T-cell (primary cell): ENCODE measurements around the gene MS4A10. TPM values are rescaled to one million over a fixed set of nuclear protein-coding genes. Genes with fewer than 3 reads are reported as not detected.

Experiments used
- ATAC-seq, 4 experiments: fragments of 200-7000 bp in 3 of 4; fragments of 150-1000 bp in 1 of 4; cut with Tn5 transposase; replicated peaks in 1 of 4; 1 replicate in 3 of 4; 2 replicates in 1 of 4; pipeline ENCODE4 v1.10.0; 2021; ENCODE audit warnings: moderate library complexity in 3 of 4, mild to moderate bottlenecking in 2 of 4, moderate number of reproducible peaks in 1 of 4
- CTCF ChIA-PET, 2 donors: fragments of 300-600 bp; sonication (Branson Sonifier 250); formaldehyde crosslinking; loops; one replicate each; lab custom pipeline; 2022; ENCODE audit warnings: antibody characterized with exemption in 2 of 2; lab: Charles Lee
- POLR2A ChIA-PET, 2 donors: fragments of 300-600 bp; sonication (Branson Sonifier 250); formaldehyde crosslinking; loops; one replicate each; lab custom pipeline; 2022; ENCODE audit warnings: antibody characterized with exemption in 2 of 2; lab: Charles Lee
- DNase-seq, 35 experiments: peaks; one replicate each; pipeline versions ENCODE4 v3.0.0 to v3.0.0-alpha.2; 2013 to 2023
- H3K27ac ChIP-seq: one replicate; pipeline ENCODE4 v1.5.1; 2013; ENCODE audit warnings: low read length
- H3K27me3 ChIP-seq, 2 experiments: replicated peaks in 1 of 2; 1 replicate in 1 of 2; 2 replicates in 1 of 2; pipeline versions ENCODE4 v1.6.1 to v1.7.0; 2013; ENCODE audit warnings: low read length in 1 of 2, mixed read lengths in 1 of 2; ENCODE audit not compliant: control insufficient read depth in 2 of 2, insufficient read depth in 2 of 2; ENCODE audit errors: extremely low read depth in 1 of 2
- H3K36me3 ChIP-seq, 2 donors: 1 replicate in 1 of 2; 2 replicates in 1 of 2; pipeline versions ENCODE4 v1.6.1 to v1.7.0; 2013; ENCODE audit warnings: low read length in 1 of 2; ENCODE audit not compliant: control insufficient read depth in 2 of 2, insufficient read depth in 1 of 2; ENCODE audit errors: extremely low read depth in 1 of 2
- H3K4me1 ChIP-seq, 2 experiments: 1 replicate in 1 of 2; 2 replicates in 1 of 2; pipeline versions ENCODE4 v1.6.1 to v1.7.0; 2013; ENCODE audit warnings: low read length in 2 of 2, mixed read lengths in 1 of 2; ENCODE audit not compliant: insufficient read depth in 2 of 2, control insufficient read depth in 1 of 2; ENCODE audit errors: extremely low read depth in 1 of 2
- H3K4me3 ChIP-seq, 2 donors: 1 replicate in 1 of 2; 2 replicates in 1 of 2; pipeline versions ENCODE4 v1.5.1 to v1.7.0; 2013; ENCODE audit warnings: mild to moderate bottlenecking in 2 of 2, low read length in 1 of 2, moderate library complexity in 1 of 2; ENCODE audit not compliant: control insufficient read depth in 1 of 2; ENCODE audit errors: extremely low read depth in 1 of 2
- H3K9me3 ChIP-seq: 2 replicates; pipeline ENCODE4 v1.7.0; 2013
- H3K27ac Mint-ChIP-seq, 2 donors: one replicate each; pipeline ENCODE4 v1.8.0; 2020 to 2021; ENCODE audit warnings: mild to moderate bottlenecking in 2 of 2, mixed read lengths in 2 of 2
- H3K27me3 Mint-ChIP-seq, 2 donors: one replicate each; pipeline ENCODE4 v1.8.0; 2021 to 2022; ENCODE audit warnings: mixed read lengths in 2 of 2
- H3K36me3 Mint-ChIP-seq: one replicate; pipeline ENCODE4 v1.8.0; 2021; ENCODE audit warnings: mixed read lengths
- H3K4me1 Mint-ChIP-seq, 3 donors: one replicate each; pipeline ENCODE4 v1.8.0; 2020 to 2022; ENCODE audit warnings: mixed read lengths in 3 of 3, mild to moderate bottlenecking in 1 of 3
- H3K4me3 Mint-ChIP-seq, 3 donors: one replicate each; pipeline ENCODE4 v1.8.0; 2020 to 2022; ENCODE audit warnings: mild to moderate bottlenecking in 3 of 3, mixed read lengths in 3 of 3, moderate library complexity in 3 of 3
- H3K9me3 Mint-ChIP-seq, 3 donors: one replicate each; pipeline ENCODE4 v1.8.0; 2020 to 2022; ENCODE audit warnings: mixed read lengths in 3 of 3
- WGBS: methylation state at CpG from one replicate; pipeline ENCODE4 v1.1.5; 2013; ENCODE audit warnings: missing lambda C conversion rate; ENCODE audit not compliant: insufficient coverage; 5-methylcytosine and 5-hydroxymethylcytosine counted together
- total RNA-seq, 35 experiments: library from RNA in 6 of 35; stranded (reverse) in 6 of 35; fragments of 120-200 nt in 1 of 35; gene quantifications; one replicate each; pipeline versions ENCODE4 v1.2.1 to v1.2.4 and lab custom pipeline; 2013 to 2026

Gene MS4A10
- total RNA-seq, 5 donors from 2014 or later (not counting 1 experiment from before 2014, with no cell fraction given) = not detected

GRCh38 chr11:60762851-60763691 lies 22.1 kb upstream of the MS4A10 start:
- H3K4me1 Mint-ChIP-seq = no peaks in the 10 kb centered on the region
- Histone ChIP-seq H3K36me3 (no peaks in the 10 kb centered on the region), H3K9me3 (no peaks in the 10 kb centered on the region), H3K4me1 (no peaks in the 10 kb centered on the region), H3K27ac (no peak overlapping the region), H3K27me3 (peaks cover 0 to 35% of the 10 kb centered on the region in 2 experiments), H3K4me3 (no peak overlapping the region)
- H3K9me3 Mint-ChIP-seq = no peaks in the 10 kb centered on the region
- no peak overlapping the region for H3K4me3 Mint-ChIP-seq
- DNase-seq = no peak
- H3K27me3 Mint-ChIP-seq = peaks cover 52 to 67% of the 10 kb centered on the region in 2 donors
- WGBS = 69% methylated on average over 5 of the region's 11 CpGs
- no peak for ATAC-seq
- POLR2A ChIA-PET = no interaction called here
- no peak overlapping the region for H3K27ac Mint-ChIP-seq
- no peaks in the 10 kb centered on the region for H3K36me3 Mint-ChIP-seq
- CTCF ChIA-PET = no interaction called here

- no peaks in the 10 kb centered on the region for H3K9me3 ChIP-seq
- Mint-ChIP-seq H3K27ac (no peak overlapping the region), H3K36me3 (no peaks in the 10 kb centered on the region), H3K4me1 (no peaks in the 10 kb centered on the region), H3K4me3 (no peak overlapping the region), H3K27me3 (peaks cover 47 to 67% of the 10 kb centered on the region in 2 donors), H3K9me3 (no peaks in the 10 kb centered on the region)
- no peaks in the 10 kb centered on the region for H3K4me1 ChIP-seq
- peaks cover 0 to 42% of the 10 kb centered on the region in 2 experiments for H3K27me3 ChIP-seq
- no peak overlapping the region for H3K27ac ChIP-seq
- CTCF ChIA-PET = no interaction called here
- H3K4me3 ChIP-seq = no peak overlapping the region
- ATAC-seq (no peak), DNase-seq (no peak)
- 89% methylated on average over 9 of the region's 11 CpGs for WGBS
- no peaks in the 10 kb centered on the region for H3K36me3 ChIP-seq
- POLR2A ChIA-PET = no interaction called here
Observed at GRCh38 chr11:60763692-60764369, 21.3 kb upstream of the MS4A10 start.

GRCh38 chr11:60764879-60765278 lies 20.3 kb upstream of the MS4A10 start:
- CTCF ChIA-PET = interaction anchor here in 1 of 2 donors (1.0 kb wide), 1 partner anchor 11 kb away, joined by 3 read pairs; no protein-coding TSS in a partner anchor
- Mint-ChIP-seq H3K27ac (no peak overlapping the region), H3K4me1 (no peaks in the 10 kb centered on the region), H3K27me3 (peaks cover 37 to 59% of the 10 kb centered on the region in 2 donors), H3K4me3 (no peak overlapping the region), H3K36me3 (no peaks in the 10 kb centered on the region), H3K9me3 (no peaks in the 10 kb centered on the region)
- no CpG with 5 or more reads among the region's 1 CpG for WGBS
- Histone ChIP-seq H3K27ac (no peak overlapping the region), H3K4me1 (no peaks in the 10 kb centered on the region), H3K4me3 (no peak overlapping the region), H3K27me3 (peaks cover 0 to 43% of the 10 kb centered on the region in 2 experiments), H3K9me3 (no peaks in the 10 kb centered on the region), H3K36me3 (no peaks in the 10 kb centered on the region)
- POLR2A ChIA-PET = no interaction called here
- DNase-seq (no peak), ATAC-seq (no peak)

GRCh38 chr11:60765355-60765754 lies 19.8 kb upstream of the MS4A10 start:
- no peak for DNase-seq
- ATAC-seq = no peak
- ChIA-PET POLR2A (no interaction called here), CTCF (interaction anchor here in 1 of 2 donors (0.6 to 1.0 kb wide), 2 partner anchors 10 to 691 kb away, joined by 3 read pairs; no protein-coding TSS in a partner anchor)
- no peaks in the 10 kb centered on the region for H3K9me3 Mint-ChIP-seq
- 79% methylated on average over 3 of the region's 5 CpGs for WGBS
- no peak overlapping the region for H3K27ac ChIP-seq
- H3K4me3 Mint-ChIP-seq = no peak overlapping the region
- no peaks in the 10 kb centered on the region for H3K9me3 ChIP-seq
- H3K27ac Mint-ChIP-seq = no peak overlapping the region
- H3K36me3 ChIP-seq = no peaks in the 10 kb centered on the region
- H3K27me3 Mint-ChIP-seq = peaks cover 32 to 54% of the 10 kb centered on the region in 2 donors
- H3K36me3 Mint-ChIP-seq = no peaks in the 10 kb centered on the region
- H3K4me1 Mint-ChIP-seq = no peaks in the 10 kb centered on the region
- no peaks in the 10 kb centered on the region for H3K4me1 ChIP-seq
- H3K4me3 ChIP-seq = no peak overlapping the region
- H3K27me3 ChIP-seq = peaks cover 0 to 47% of the 10 kb centered on the region in 2 experiments

GRCh38 chr11:60766547-60766946 lies 18.6 kb upstream of the MS4A10 start:
- H3K4me3 Mint-ChIP-seq = no peak overlapping the region
- H3K27ac ChIP-seq = no peak overlapping the region
- H3K27me3 Mint-ChIP-seq = peaks cover 24 to 44% of the 10 kb centered on the region in 2 donors
- ChIA-PET POLR2A (no interaction called here), CTCF (interaction anchor here in 1 of 2 donors (0.7 kb wide), 1 partner anchor 70 kb away, joined by 3 read pairs; no protein-coding TSS in a partner anchor)
- no peaks in the 10 kb centered on the region for H3K9me3 Mint-ChIP-seq
- no peaks in the 10 kb centered on the region for H3K4me1 Mint-ChIP-seq
- H3K4me1 ChIP-seq = no peaks in the 10 kb centered on the region
- no peaks in the 10 kb centered on the region for H3K36me3 Mint-ChIP-seq
- no peaks in the 10 kb centered on the region for H3K36me3 ChIP-seq
- no peaks in the 10 kb centered on the region for H3K9me3 ChIP-seq
- DNase-seq (no peak), ATAC-seq (no peak)
- WGBS = 82% methylated on average over 4 of the region's 10 CpGs
- H3K27me3 ChIP-seq = peaks cover 0 to 57% of the 10 kb centered on the region in 2 experiments
- H3K4me3 ChIP-seq = no peak overlapping the region
- no peak overlapping the region for H3K27ac Mint-ChIP-seq

GRCh38 chr11:60767388-60767811 lies 17.7 kb upstream of the MS4A10 start:
- POLR2A ChIA-PET = no interaction called here
- no peaks in the 10 kb centered on the region for H3K9me3 Mint-ChIP-seq
- Histone ChIP-seq H3K4me3 (no peak overlapping the region), H3K4me1 (no peaks in the 10 kb centered on the region), H3K27ac (no peak overlapping the region), H3K27me3 (peaks cover 0 to 60% of the 10 kb centered on the region in 2 experiments), H3K9me3 (no peaks in the 10 kb centered on the region), H3K36me3 (no peaks in the 10 kb centered on the region)
- no peaks in the 10 kb centered on the region for H3K4me1 Mint-ChIP-seq
- H3K27ac Mint-ChIP-seq = no peak overlapping the region
- WGBS = 30% methylated on average over 13 of the region's 26 CpGs
- H3K36me3 Mint-ChIP-seq = no peaks in the 10 kb centered on the region
- DNase-seq (peak in 3 of 35 experiments; percentile 5 to 18 (median 6)), ATAC-seq (no peak)
- no peak overlapping the region for H3K4me3 Mint-ChIP-seq
- CTCF ChIA-PET = no interaction called here
- H3K27me3 Mint-ChIP-seq = peaks cover 17 to 44% of the 10 kb centered on the region in 2 donors
